Measurements from ENCODE around the gene FKBP11.

The FKBP11 gene

GRCh38 chr12:48966177-48966895 is 41.0 kb upstream of the FKBP11 start:
- Histone ChIP-seq H3K4me3 (ENCODE audit: low read depth, low read length) (no peak overlapping the region), H3K4me1 (no peaks in the 10 kb centered on the region), H3K36me3 (no peaks in the 10 kb centered on the region), H3K9me3 (no peaks in the 10 kb centered on the region), H3K27me3 (peaks cover 23% of the 10 kb centered on the region)
- DNase-seq, result no peak
- no peak for TF ChIP-seq CTCF (IDR thresholded peaks at IDR 0.05; ENCODE audit: low read depth, low read length)

GRCh38 chr12:48965298-48965838 is 40.1 kb upstream of the FKBP11 start:
- peak; percentile 47 for TF ChIP-seq CTCF (IDR thresholded peaks at IDR 0.05; ENCODE audit: low read depth, low read length)
- Histone ChIP-seq H3K4me3 (ENCODE audit: low read depth, low read length) (no peak overlapping the region), H3K4me1 (no peaks in the 10 kb centered on the region), H3K9me3 (no peaks in the 10 kb centered on the region), H3K27me3 (peaks cover 19% of the 10 kb centered on the region), H3K36me3 (no peaks in the 10 kb centered on the region)
- DNase-seq, result no peak

GRCh38 chr12:48961801-48962200 is 36.5 kb upstream of the FKBP11 start:
- no peaks in the 10 kb centered on the region for H3K36me3 ChIP-seq
- H3K27me3 ChIP-seq, result peaks cover 5% of the 10 kb centered on the region; the same call in 1 of the 2 replicates
- DNase-seq, result no peak
- no peak overlapping the region for H3K4me3 ChIP-seq (ENCODE audit: low read depth, low read length)
- no peaks in the 10 kb centered on the region; the same call in 1 of the 2 replicates for H3K4me1 ChIP-seq
- H3K9me3 ChIP-seq, result no peaks in the 10 kb centered on the region
- TF ChIP-seq CTCF (IDR thresholded peaks at IDR 0.05; ENCODE audit: low read depth, low read length), result no peak

- Histone ChIP-seq H3K36me3 (no peaks in the 10 kb centered on the region), H3K27me3 (peaks cover 5% of the 10 kb centered on the region; the same call in 1 of the 2 replicates), H3K4me3 (ENCODE audit: low read depth, low read length) (no peak overlapping the region), H3K9me3 (no peaks in the 10 kb centered on the region), H3K4me1 (no peaks in the 10 kb centered on the region; the same call in 1 of the 2 replicates)
- TF ChIP-seq CTCF (IDR thresholded peaks at IDR 0.05; ENCODE audit: low read depth, low read length), result no peak
- no peak for DNase-seq
Measured at GRCh38 chr12:48961331-48961730, 36.0 kb upstream of the FKBP11 start.

- peaks cover 5% of the 10 kb centered on the region; the same call in 1 of the 2 replicates for H3K27me3 ChIP-seq
- H3K4me1 ChIP-seq, result no peaks in the 10 kb centered on the region; the same call in 1 of the 2 replicates
- no peaks in the 10 kb centered on the region for H3K36me3 ChIP-seq
- no peak for TF ChIP-seq CTCF (IDR thresholded peaks at IDR 0.05; ENCODE audit: low read depth, low read length)
- H3K4me3 ChIP-seq (ENCODE audit: low read depth, low read length), result no peak overlapping the region
- H3K9me3 ChIP-seq, result no peaks in the 10 kb centered on the region
- DNase-seq, result no peak
Measured at GRCh38 chr12:48960834-48961233, 35.5 kb upstream of the FKBP11 start.

- Histone ChIP-seq H3K4me3 (ENCODE audit: low read depth, low read length) (peak overlapping the region; percentile 85), H3K36me3 (peaks cover 7% of the 10 kb centered on the region), H3K4me1 (no peaks in the 10 kb centered on the region; the same call in 1 of the 2 replicates), H3K27me3 (peaks cover 5% of the 10 kb centered on the region; the same call in 1 of the 2 replicates), H3K9me3 (no peaks in the 10 kb centered on the region)
- DNase-seq, result no peak
- TF ChIP-seq CTCF (IDR thresholded peaks at IDR 0.05; ENCODE audit: low read depth, low read length), result no peak
Measured at GRCh38 chr12:48958049-48958388, 32.7 kb upstream of the FKBP11 start.

Measured in BE2C (cell line).